AG10803 (cell line): ENCODE measurements around the gene TTC28.
"Not testable (repeated sequence)": the region's sequence is repeated elsewhere in the genome, so short reads cannot be mapped to it uniquely, and the experiment has no call there.

Experiments used
- DNase-seq: peaks from one replicate; pipeline ENCODE4 v3.0.0; 2010; ENCODE audit warnings: low read depth
- H3K4me3 ChIP-seq: 2 replicates; pipeline ENCODE4 v1.5.1; 2011; ENCODE audit warnings: mild to moderate bottlenecking, low read length, control low read depth
- TF ChIP-seq, protein P1 (sequence below): conservative IDR thresholded peaks from 2 replicates; pipeline ENCODE4 v1.5.1; 2011; ENCODE audit warnings: mild to moderate bottlenecking, low read length, control low read depth, inconsistent platforms

Gene TTC28

DNA sequence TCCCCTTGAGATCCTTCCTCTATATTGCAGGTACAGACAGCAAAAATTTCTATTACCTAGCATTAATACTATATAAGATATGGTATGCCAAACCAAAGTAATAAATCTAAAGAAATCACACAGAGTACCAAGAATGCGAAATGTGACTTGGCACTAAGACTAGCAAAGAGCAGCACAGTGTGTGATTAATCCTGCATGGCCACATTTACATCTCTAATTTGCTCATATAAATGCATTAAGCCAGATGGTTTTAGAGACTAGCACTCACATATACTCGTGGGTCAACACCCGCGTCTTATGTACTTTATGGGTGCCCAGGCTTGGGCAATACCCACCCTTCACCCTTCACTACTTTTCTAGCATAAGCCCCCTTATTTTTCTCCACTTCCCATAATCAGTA lies 213.2 kb downstream of the TTC28 start:
- no peak overlapping the region for H3K4me3 ChIP-seq
- TF ChIP-seq, protein P1, sequence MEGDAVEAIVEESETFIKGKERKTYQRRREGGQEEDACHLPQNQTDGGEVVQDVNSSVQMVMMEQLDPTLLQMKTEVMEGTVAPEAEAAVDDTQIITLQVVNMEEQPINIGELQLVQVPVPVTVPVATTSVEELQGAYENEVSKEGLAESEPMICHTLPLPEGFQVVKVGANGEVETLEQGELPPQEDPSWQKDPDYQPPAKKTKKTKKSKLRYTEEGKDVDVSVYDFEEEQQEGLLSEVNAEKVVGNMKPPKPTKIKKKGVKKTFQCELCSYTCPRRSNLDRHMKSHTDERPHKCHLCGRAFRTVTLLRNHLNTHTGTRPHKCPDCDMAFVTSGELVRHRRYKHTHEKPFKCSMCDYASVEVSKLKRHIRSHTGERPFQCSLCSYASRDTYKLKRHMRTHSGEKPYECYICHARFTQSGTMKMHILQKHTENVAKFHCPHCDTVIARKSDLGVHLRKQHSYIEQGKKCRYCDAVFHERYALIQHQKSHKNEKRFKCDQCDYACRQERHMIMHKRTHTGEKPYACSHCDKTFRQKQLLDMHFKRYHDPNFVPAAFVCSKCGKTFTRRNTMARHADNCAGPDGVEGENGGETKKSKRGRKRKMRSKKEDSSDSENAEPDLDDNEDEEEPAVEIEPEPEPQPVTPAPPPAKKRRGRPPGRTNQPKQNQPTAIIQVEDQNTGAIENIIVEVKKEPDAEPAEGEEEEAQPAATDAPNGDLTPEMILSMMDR: no peak
- DNase-seq: no peak

GRCh38 chr22:28465841-28466240 lies 213.8 kb downstream of the TTC28 start:
- TF ChIP-seq, protein P1: no peak
- H3K4me3 ChIP-seq: no peak overlapping the region
- DNase-seq: no peak

GRCh38 chr22:28464127-28464526 lies 215.5 kb downstream of the TTC28 start:
- TF ChIP-seq, protein P1: no peak
- DNase-seq: peak; percentile 18
- H3K4me3 ChIP-seq: no peak overlapping the region

GRCh38 chr22:28463408-28463807 lies 216.2 kb downstream of the TTC28 start:
- DNase-seq, H3K4me3 ChIP-seq: not testable (repeated sequence)

DNA sequence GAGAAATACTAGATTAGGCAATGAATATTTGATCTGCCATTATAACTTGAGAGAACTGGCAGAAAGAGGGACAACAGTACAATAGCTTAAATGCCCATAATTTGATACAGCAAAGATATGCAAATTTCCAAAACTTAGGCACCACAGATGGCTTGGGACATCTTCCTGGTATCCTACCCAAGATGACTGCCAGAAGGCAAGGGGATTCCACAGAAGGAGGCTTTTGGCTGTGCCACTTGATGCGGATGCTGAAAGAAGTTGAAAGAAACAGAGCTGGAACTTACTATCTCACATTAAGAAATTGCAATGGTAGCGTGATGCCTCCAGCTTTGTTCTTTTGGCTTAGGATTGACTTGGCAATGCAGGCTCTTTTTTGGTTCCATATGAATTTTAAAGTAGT lies 216.7 kb downstream of the TTC28 start:
- no peak overlapping the region for H3K4me3 ChIP-seq
- TF ChIP-seq, protein P1: no peak
- no peak for DNase-seq

GRCh38 chr22:28462041-28462440 lies 217.6 kb downstream of the TTC28 start:
- no peak overlapping the region for H3K4me3 ChIP-seq
- DNase-seq: no peak
- TF ChIP-seq, protein P1: no peak

DNA sequence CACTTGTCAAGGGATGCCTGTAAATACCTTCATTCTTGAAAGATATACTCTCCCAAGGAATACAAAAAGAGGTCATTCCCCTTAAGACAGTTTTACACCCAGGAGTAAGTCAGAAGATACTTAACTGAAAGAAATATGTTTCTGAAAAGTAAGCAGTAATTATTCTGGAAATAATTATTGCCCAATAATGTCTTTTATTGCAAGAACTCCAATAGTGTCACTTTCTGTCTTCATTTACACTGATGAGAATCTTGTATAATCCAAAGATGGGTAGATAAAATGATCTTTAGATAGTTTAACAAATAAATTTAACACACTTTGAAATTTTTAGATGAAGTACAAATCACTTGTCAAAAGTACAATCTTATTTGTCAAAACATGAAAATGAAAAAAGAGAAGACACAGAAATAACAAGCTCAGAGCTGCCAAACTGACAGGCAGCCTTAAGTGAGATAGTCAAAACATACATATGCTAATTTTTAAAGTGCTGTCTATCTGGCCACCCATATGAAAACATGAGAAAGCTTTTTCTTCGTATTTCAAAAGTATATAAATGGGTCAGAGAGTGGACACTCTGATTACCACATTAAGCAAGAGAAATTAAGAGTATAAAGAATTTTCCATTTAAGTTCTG lies 225.1 kb downstream of the TTC28 start:
- TF ChIP-seq, protein P1: no peak
- no peak for DNase-seq
- no peak overlapping the region for H3K4me3 ChIP-seq

- DNase-seq: peak; percentile 44
- TF ChIP-seq, protein P1: no peak
- H3K4me3 ChIP-seq: no peak overlapping the region
Measured at GRCh38 chr22:28450109-28450508, 229.5 kb downstream of the TTC28 start.
